ENCODE data around the gene TOPBP1.
"Not testable (repeated sequence)": the region's sequence is repeated elsewhere in the genome, so short reads cannot be mapped to it uniquely, and the experiment has no call there.

Gene TOPBP1
- 99.8 to 128 (median 119) reads per million in 4 experiments for total RNA-seq

DNA sequence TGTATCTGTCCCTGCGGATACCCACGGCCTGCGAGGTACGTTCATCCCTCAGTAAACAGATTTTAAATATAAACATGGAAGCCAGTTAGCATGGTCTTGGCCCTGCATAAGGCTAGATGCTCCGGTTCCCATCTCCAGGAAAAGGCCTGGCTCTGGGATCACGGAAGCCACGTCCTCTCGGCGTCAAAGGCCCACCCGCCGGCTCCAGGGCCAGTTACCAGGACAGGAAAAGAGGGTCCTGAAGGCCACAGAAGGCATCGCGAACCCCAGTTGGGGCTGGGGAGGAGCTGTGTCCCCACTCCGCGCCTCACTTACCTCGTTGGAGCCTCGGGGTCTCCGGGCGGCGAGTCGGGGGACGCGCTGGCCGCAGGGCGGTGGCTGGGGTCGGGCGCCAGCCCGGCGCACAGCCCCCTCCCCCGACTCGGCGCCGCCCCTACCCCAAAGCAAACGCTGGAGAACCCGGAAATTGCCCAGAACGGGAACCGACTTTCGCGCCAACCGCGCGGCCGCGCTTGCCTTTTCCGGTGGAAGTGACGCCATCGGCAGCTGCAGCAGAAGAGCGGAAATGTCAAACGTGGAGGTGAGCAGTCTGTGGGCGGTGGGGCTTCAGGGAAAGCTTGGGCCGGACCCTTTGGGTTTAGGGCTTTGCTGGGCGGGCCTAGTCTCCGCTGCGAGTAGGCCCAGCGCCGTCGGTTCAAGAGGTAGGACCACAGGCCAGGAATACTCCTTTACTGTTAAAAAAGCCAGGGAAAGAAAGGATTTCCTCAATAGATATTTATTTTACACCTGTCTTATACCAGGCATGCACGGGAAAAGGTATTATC lies at the start of gene TOPBP1:
Gene TOPBP1, minus strand, starts transcription at position 488 of the 824 bp plus-strand sequence. CDS start 814 bp downstream, outside the sequence.
- peak; percentile 69 for DNase-seq

DNA sequence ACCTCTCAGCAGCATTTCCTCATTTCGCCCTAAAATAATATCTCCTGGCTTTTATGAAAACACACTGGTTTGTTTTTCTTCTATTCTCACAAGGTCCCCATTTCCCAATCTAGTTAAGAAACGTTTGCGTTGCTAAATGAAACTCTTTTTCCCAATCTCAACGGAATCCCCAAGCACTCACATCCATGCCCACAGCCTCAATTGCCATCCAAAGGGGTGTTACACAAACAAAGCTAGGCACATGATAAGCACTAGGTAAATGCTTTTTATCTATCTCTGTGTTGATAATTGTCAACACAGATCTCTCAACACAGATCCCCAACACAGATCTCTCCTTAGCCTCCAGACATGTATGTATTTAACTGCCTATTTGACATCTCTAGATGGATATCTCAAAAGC lies 49.3 kb upstream of the TOPBP1 start:
- no peak for DNase-seq

GRCh38 chr3:133709139-133709750 lies 47.5 kb upstream of the TOPBP1 start:
- DNase-seq: no peak

- DNase-seq: no peak
These were observed 44.3 kb upstream of the TOPBP1 start for GRCh38 chr3:133706033-133706432.

DNA sequence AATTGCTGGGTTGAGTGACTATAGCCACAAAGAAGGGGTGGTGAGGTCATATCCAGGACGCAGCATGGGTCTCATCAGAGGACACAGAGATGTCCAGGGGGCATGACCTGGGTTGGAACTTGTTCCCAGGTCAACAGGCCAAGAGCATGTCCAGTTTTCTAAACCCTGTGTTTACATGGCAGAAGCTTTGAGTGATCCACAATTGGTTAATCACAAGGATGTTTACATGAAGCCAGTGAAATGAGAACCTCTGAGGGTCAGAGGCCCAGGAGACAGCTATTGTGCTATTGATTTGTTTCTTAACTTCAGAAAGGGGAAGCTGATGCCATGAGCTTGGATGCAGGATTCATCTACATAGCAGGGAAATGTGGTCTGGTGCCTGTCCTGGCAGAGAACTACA lies 42.2 kb upstream of the TOPBP1 start:
- DNase-seq: no peak

GRCh38 chr3:133701435-133702358 lies 40.0 kb upstream of the TOPBP1 start:
- DNase-seq: no peak

GRCh38 chr3:133700351-133700750 lies 38.6 kb upstream of the TOPBP1 start:
- no peak for DNase-seq

GRCh38 chr3:133699903-133700302 lies 38.2 kb upstream of the TOPBP1 start:
- no peak for DNase-seq

DNA sequence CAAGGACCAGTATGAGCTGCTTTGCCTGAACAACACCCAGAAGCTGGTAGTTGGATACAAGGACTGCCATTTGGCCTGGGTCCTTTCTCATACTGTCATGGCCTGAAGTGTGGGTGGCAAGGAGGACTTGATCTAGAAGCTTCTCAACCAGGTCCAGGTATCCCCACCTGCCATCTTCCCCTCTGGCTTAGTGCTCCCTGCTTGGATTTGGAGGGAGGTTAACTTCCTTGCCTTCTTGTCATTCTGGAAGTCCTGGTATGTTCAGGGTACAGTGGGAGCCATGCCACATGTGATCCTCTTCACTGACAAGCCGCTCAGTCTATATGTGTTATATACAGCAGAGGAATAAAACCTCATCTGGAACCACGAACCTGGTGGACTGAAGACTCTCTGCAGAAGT lies 37.7 kb upstream of the TOPBP1 start:
- DNase-seq: no peak

- no peak for DNase-seq
These were observed 36.2 kb upstream of the TOPBP1 start for GRCh38 chr3:133697960-133698359.

- DNase-seq: no peak
These were observed 33.9 kb upstream of the TOPBP1 start for GRCh38 chr3:133695560-133696171.

DNA sequence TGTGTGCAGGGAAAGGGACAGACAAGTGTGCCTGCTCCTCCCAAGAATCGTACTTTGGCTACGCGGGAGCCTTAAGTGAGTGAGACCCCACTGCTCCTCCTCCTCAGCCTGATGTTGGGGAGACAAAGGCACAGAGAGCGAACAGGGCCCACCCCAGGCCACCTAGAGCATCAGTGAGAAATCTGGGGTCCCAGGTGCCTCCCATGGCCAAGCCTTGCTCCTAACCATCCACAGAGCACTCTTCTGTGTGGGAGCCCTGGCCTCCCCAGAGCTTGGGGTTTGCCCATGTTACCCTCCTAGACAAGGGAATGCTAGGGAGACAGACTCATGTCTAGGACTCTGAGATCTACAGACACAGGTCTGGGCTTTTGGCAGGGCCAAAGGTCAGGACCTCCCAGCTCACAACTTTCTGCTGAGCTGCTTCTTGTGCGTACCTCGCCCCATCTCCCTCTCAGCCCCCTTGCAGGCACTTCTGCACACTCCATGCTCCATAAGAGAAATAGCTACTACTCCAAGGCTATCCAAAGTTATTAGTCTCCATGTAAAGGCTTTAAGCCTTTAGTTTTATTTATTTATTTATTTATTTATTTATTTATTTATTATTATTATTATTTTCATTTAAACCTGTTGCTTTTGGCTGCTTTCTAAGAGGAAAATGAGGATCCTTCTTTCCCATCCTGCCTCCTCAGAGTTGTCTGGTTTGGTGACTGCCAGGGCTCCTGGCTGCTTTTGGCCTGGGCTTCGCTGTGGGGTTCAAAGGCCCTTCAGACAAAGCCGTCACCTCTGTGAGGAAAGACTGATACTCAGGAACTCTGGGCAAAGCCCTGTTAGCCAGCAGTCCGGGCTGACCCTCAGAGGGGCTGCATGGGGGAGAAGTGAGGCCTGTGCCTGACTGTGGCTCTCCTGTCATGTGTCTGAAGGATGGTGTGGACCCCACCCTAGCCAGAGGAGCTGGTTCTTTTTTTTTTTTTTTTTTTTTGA lies 32.8 kb upstream of the TOPBP1 start:
- no peak for DNase-seq

GRCh38 chr3:133693821-133694220 lies 32.1 kb upstream of the TOPBP1 start:
- DNase-seq: no peak

DNA sequence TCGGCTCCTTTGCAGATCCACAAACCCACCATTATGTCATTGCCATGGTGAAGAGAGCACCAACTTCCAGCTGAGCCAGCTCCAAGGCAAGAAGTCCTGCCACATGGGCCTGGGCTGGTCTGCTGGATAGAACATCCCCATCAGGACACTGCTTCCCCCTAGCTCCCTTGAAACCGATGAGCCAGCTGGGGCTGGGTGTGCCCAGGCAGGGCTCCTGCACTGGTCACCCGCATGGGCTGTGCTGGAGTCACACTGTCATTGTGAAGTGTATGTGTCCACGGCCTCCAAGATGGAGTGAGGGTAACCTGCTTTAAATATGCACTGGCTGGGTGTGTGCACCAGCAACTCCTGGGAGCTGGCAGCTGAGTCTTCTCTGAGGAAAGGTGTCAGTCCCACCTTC lies 31.0 kb upstream of the TOPBP1 start:
- DNase-seq: no peak

DNA sequence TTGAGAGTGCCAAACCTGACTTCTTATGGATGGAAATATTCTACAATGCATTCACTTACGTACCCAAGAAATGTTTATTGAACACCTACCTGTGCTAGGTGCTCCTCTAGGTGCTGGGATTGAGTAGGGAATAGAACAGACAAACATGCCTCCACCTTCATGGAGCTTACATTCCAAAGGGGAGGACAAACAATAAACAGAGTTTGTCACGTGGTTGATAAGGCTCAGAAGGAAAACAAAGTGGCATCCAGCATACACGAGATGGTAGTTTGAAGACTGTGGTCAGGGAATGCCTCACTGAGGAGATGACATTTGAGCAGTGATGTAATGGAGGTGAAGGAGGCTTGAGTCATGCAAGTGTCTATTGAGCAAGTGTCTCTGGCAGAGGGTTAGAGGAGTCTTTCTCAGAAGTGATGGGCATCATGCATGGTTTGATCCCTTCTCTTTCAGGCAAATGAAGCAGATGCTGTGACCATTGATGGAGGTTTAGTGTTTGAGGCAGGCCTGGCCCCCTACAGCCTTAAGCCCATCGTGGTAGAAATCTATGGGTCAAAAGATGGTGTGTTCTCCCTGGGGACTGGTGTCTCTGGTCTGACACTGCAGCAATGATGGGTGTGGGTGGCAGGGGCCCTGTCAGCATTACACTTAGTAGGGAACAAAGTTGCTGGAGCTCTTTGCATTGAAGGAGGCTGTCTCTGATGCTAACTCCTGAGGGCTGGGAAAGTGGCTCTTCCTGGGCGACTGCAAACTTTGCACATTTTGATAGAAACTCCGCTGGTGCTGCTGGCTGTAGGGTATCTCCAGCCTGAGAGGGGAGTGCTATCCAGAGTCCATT lies 29.7 kb upstream of the TOPBP1 start:
- DNase-seq: no peak

- not testable (repeated sequence) for DNase-seq
These were observed 16.3 kb upstream of the TOPBP1 start for GRCh38 chr3:133677993-133678392.

- no peak for DNase-seq
These were observed 14.8 kb upstream of the TOPBP1 start for GRCh38 chr3:133676336-133677118.

GRCh38 chr3:133675631-133676335 lies 14.0 kb upstream of the TOPBP1 start:
- DNase-seq: no peak

All from effector CD8-positive, alpha-beta T cell (primary cell).